ENCODE measurements around the gene EBP. TPM values are rescaled to one million over a fixed set of nuclear protein-coding genes. Genes with fewer than 3 reads are reported as not detected.

The EBP gene
- total and polyA plus RNA-seq, 5 donors from 2014 or later, result 56.8 to 126 (median 103) TPM

Other genes starting within 250 kb of the EBP start
- not detected for gene SSX3, start 165.1 kb upstream of the EBP start, total RNA-seq
- not detected for gene SSX3, start 165.1 kb upstream of the EBP start, polyA plus RNA-seq
- gene SSX4, start 138.3 kb upstream of the EBP start, total RNA-seq, result not detected
- not detected for gene SSX4, start 138.3 kb upstream of the EBP start, polyA plus RNA-seq
- not detected for gene SSX4B, start 109.8 kb upstream of the EBP start, total RNA-seq
- gene SSX4B, start 109.8 kb upstream of the EBP start, polyA plus RNA-seq, result not detected
- gene SLC38A5, start 51.5 kb upstream of the EBP start, total RNA-seq, result 23.3 TPM
- 10 to 100 TPM; 12.9 to 23.7 (median 19.3) TPM for gene SLC38A5, start 51.5 kb upstream of the EBP start, polyA plus RNA-seq
- gene FTSJ1, start 45.6 kb upstream of the EBP start, total RNA-seq, result 64.5 TPM
- 10 to 100 TPM; 57.9 to 73.1 (median 64.4) TPM for gene FTSJ1, start 45.6 kb upstream of the EBP start, polyA plus RNA-seq
- gene PORCN, start 12.8 kb upstream of the EBP start, total RNA-seq, result 18.5 TPM
- gene PORCN, start 12.8 kb upstream of the EBP start, polyA plus RNA-seq, result 10 to 100 TPM in 1 of 4 donors, 1 to 10 TPM in 3; 8.1 to 11.9 (median 9.4) TPM
- gene TBC1D25, start 17.9 kb downstream of the EBP start, total RNA-seq, result 32.5 TPM
- 10 to 100 TPM; 14.9 to 18.3 (median 16.9) TPM for gene TBC1D25, start 17.9 kb downstream of the EBP start, polyA plus RNA-seq
- gene RBM3, start 52.7 kb downstream of the EBP start, total RNA-seq, result 309 TPM
- 100 to 1,000 TPM; 192 to 258 (median 219) TPM for gene RBM3, start 52.7 kb downstream of the EBP start, polyA plus RNA-seq
- gene WDR13, start 75.7 kb downstream of the EBP start, total RNA-seq, result 45.8 TPM
- gene WDR13, start 75.7 kb downstream of the EBP start, polyA plus RNA-seq, result 10 to 100 TPM; 33.4 to 53.7 (median 46.0) TPM
- gene WAS, start 162.0 kb downstream of the EBP start, total RNA-seq, result 101 TPM
- gene WAS, start 162.0 kb downstream of the EBP start, polyA plus RNA-seq, result 10 to 100 TPM; 12.4 to 21.8 (median 20.3) TPM
- 8.0 TPM for gene SUV39H1, start 174.9 kb downstream of the EBP start, total RNA-seq
- gene SUV39H1, start 174.9 kb downstream of the EBP start, polyA plus RNA-seq, result 10 to 100 TPM; 10.8 to 15.7 (median 13.3) TPM
- not detected for gene GLOD5, start 239.9 kb downstream of the EBP start, total RNA-seq
- gene GLOD5, start 239.9 kb downstream of the EBP start, polyA plus RNA-seq, result not detected

All from CD4-positive, CD25-positive, alpha-beta regulatory T cell (primary cell).